ENCODE results near the gene CORIN. TPM values are rescaled to one million over a fixed set of nuclear protein-coding genes. Genes with fewer than 3 reads are reported as not detected.
A peak's percentile ranks its signal among the peaks of the same experiment; 100 is the strongest.

The CORIN gene
- total and polyA plus RNA-seq, 8 donors: 0.05 to 1.1 (median 0.23) TPM; not detected in 1

GRCh38 chr4:47858006-47858405, 20.1 kb upstream of the CORIN start:
- TF ChIP-seq CTCF (IDR thresholded peaks at IDR 0.05): no peak

GRCh38 chr4:47856713-47857112, 18.8 kb upstream of the CORIN start:
- H3K9me3 ChIP-seq: no peaks in the 10 kb centered on the region
- 88% methylated on average over 1 of the region's 1 CpG for WGBS, 2 donors
- H3K27ac ChIP-seq: no peak overlapping the region
- ATAC-seq (no peak), DNase-seq (no peak), FAIRE-seq (no peak)
- no peaks in the 10 kb centered on the region for H3K27me3 ChIP-seq
- H3K4me3 ChIP-seq: no peak overlapping the region
- peaks cover 0 to 2% (median 0%) of the 10 kb centered on the region in 3 donors for H3K36me3 ChIP-seq
- no peak for TF ChIP-seq CTCF (IDR thresholded peaks at IDR 0.05)
- intact Hi-C loops (cut with DNase I): no loop called here
- H3K4me1 ChIP-seq: no peaks in the 10 kb centered on the region

More at GRCh38 chr4:47858006-47858405, 20.1 kb upstream of the CORIN start:
- Histone ChIP-seq H3K4me1 (no peaks in the 10 kb centered on the region), H3K9me3 (no peaks in the 10 kb centered on the region), H3K36me3 (peaks cover 0 to 2% (median 0%) of the 10 kb centered on the region in 3 donors), H3K27ac (no peak overlapping the region), H3K27me3 (no peaks in the 10 kb centered on the region), H3K4me3 (no peak overlapping the region)
- DNase-seq: no peak
- intact Hi-C loops (cut with DNase I): no loop called here
- ATAC-seq: no peak
- 89 to 94% methylated on average over 2 of the region's 2 CpGs for WGBS, 2 donors
- FAIRE-seq: no peak

- ATAC-seq (no peak), DNase-seq (no peak), FAIRE-seq (no peak)
- WGBS, 2 donors: 95 to 99% methylated on average over 2 of the region's 2 CpGs
- no peak for TF ChIP-seq CTCF (IDR thresholded peaks at IDR 0.05)
- H3K36me3 ChIP-seq: peaks cover 0 to 2% (median 0%) of the 10 kb centered on the region in 3 donors
- no peaks in the 10 kb centered on the region for H3K4me1 ChIP-seq
- no peaks in the 10 kb centered on the region for H3K9me3 ChIP-seq
- no peaks in the 10 kb centered on the region for H3K27me3 ChIP-seq
- intact Hi-C loops (cut with DNase I): no loop called here
- H3K4me3 ChIP-seq: no peak overlapping the region
- H3K27ac ChIP-seq: no peak overlapping the region
Observed at GRCh38 chr4:47855350-47855749, 17.5 kb upstream of the CORIN start.

GRCh38 chr4:47852136-47852535, 14.3 kb upstream of the CORIN start:
- WGBS, 2 donors: 82 to 95% methylated on average over 1 of the region's 1 CpG
- peaks cover 0 to 2% (median 0%) of the 10 kb centered on the region in 3 donors for H3K36me3 ChIP-seq
- intact Hi-C loops (cut with DNase I): no loop called here
- no peaks in the 10 kb centered on the region for H3K4me1 ChIP-seq
- ATAC-seq: peak in 1 of 4 donors; percentile 44
- H3K27ac ChIP-seq: no peak overlapping the region
- FAIRE-seq: no peak
- H3K9me3 ChIP-seq: no peaks in the 10 kb centered on the region
- no peaks in the 10 kb centered on the region for H3K27me3 ChIP-seq
- no peak for TF ChIP-seq CTCF (IDR thresholded peaks at IDR 0.05)
- no peak overlapping the region for H3K4me3 ChIP-seq
- DNase-seq: no peak

- no peaks in the 10 kb centered on the region for H3K27me3 ChIP-seq
- H3K36me3 ChIP-seq: no peaks in the 10 kb centered on the region
- TF ChIP-seq CTCF (IDR thresholded peaks at IDR 0.05): no peak
- FAIRE-seq (no peak), DNase-seq (no peak), ATAC-seq (no peak)
- no peaks in the 10 kb centered on the region for H3K4me1 ChIP-seq
- 47 to 62% methylated on average over 1 of the region's 1 CpG for WGBS, 2 donors
- no peaks in the 10 kb centered on the region for H3K9me3 ChIP-seq
- intact Hi-C loops (cut with DNase I): no loop called here
- no peak overlapping the region for H3K27ac ChIP-seq
- H3K4me3 ChIP-seq: no peak overlapping the region
Observed at GRCh38 chr4:47849466-47849865, 11.6 kb upstream of the CORIN start.
